Measurements from ENCODE around the gene EXOC6.

- TF ChIP-seq EZH2 (IDR thresholded peaks at IDR 0.05): no peak
- TF ChIP-seq POLR2AphosphoS5 (IDR thresholded peaks at IDR 0.05; ENCODE audit: borderline replicate concordance, low read depth, low read length): no peak
Measured at GRCh38 chr10:93061594-93062513, 213.5 kb downstream of the EXOC6 start.

Data from SK-N-MC (cell line).